WTC11 (cell line): ENCODE measurements around the gene TIMM10. TPM values are rescaled to one million over a fixed set of nuclear protein-coding genes. Genes with fewer than 3 reads are reported as not detected.

Source experiments
- ATAC-seq: fragments of 200-7000 bp; cut with Tn5 transposase; 2 replicates; pipeline ENCODE4 v1.10.0; 2021; ENCODE audit warnings: mild to moderate bottlenecking, moderate library complexity
- CTCF ChIA-PET: fragments of 300-600 bp; sonication (Branson Sonifier 250); formaldehyde crosslinking; loops from one replicate; lab custom pipeline; 2021; ENCODE audit warnings: antibody characterized with exemption; lab: Charles Lee
- POLR2A ChIA-PET: fragments of 350-600 bp; sonication (Branson Sonifier 250); formaldehyde crosslinking; loops from one replicate; lab custom pipeline; 2021; ENCODE audit warnings: antibody characterized with exemption; lab: Charles Lee
- DNase-seq: peaks from one replicate; pipeline ENCODE4 v3.0.0; 2021; ENCODE audit warnings: low spot score
- H3K27ac Mint-ChIP-seq: 2 replicates; pipeline ENCODE4 v1.8.0; 2021; ENCODE audit warnings: mixed read lengths
- H3K27me3 Mint-ChIP-seq: 2 replicates; pipeline ENCODE4 v1.8.0; 2021; ENCODE audit warnings: low read depth, mild to moderate bottlenecking, moderate library complexity, mixed read lengths
- H3K36me3 Mint-ChIP-seq: 2 replicates; pipeline ENCODE4 v1.8.0; 2021; ENCODE audit warnings: mixed read lengths
- H3K4me1 Mint-ChIP-seq: 2 replicates; pipeline ENCODE4 v1.8.0; 2022; ENCODE audit warnings: mixed read lengths
- H3K4me3 Mint-ChIP-seq: 2 replicates; pipeline ENCODE4 v1.8.0; 2021; ENCODE audit warnings: mild to moderate bottlenecking, moderate library complexity, mixed read lengths
- H3K9me3 Mint-ChIP-seq: 2 replicates; pipeline ENCODE4 v1.8.0; 2021; ENCODE audit warnings: mixed read lengths
- FOXJ3 ChIP-seq: sonication (generic); formaldehyde crosslinking; IDR thresholded peaks from 2 replicates; pipeline ENCODE4 v1.9.0; 2021; ENCODE audit warnings: missing genetic modification reagents, mild to moderate bottlenecking, borderline replicate concordance
- FOXP1 ChIP-seq: sonication (generic); formaldehyde crosslinking; IDR thresholded peaks from 2 replicates; pipeline ENCODE4 v1.8.0; 2022; ENCODE audit warnings: missing genetic modification reagents, mild to moderate bottlenecking, moderate library complexity, borderline replicate concordance
- HMGA2 ChIP-seq: fragments of 250-450 bp; sonication (Bioruptor Pico); IDR thresholded peaks from 2 replicates; pipeline ENCODE4 v1.4.0; 2021; ENCODE audit warnings: mild to moderate bottlenecking, moderate library complexity
- JUN ChIP-seq: sonication (generic); formaldehyde crosslinking; IDR thresholded peaks from 2 replicates; pipeline ENCODE4 v1.8.0; 2023; ENCODE audit warnings: mild to moderate bottlenecking, missing genetic modification reagents
- NR1H2 ChIP-seq: sonication (generic); formaldehyde crosslinking; IDR thresholded peaks from 2 replicates; pipeline ENCODE4 v1.9.0; 2021; ENCODE audit warnings: mild to moderate bottlenecking, moderate library complexity, missing genetic modification reagents
- NR3C1 ChIP-seq: sonication (generic); formaldehyde crosslinking; conservative IDR thresholded peaks from 2 replicates; pipeline ENCODE4 v1.8.1; 2023; ENCODE audit warnings: low read depth, mild to moderate bottlenecking, missing genetic modification reagents
- PRRX2 ChIP-seq: fragments of 250-450 bp; sonication (Bioruptor Pico); IDR thresholded peaks from 2 replicates; pipeline ENCODE4 v1.8.0; 2021; ENCODE audit warnings: mild to moderate bottlenecking
- TCF7 ChIP-seq: sonication (generic); formaldehyde crosslinking; IDR thresholded peaks from 2 replicates; pipeline ENCODE4 v1.8.0; 2022; ENCODE audit warnings: mild to moderate bottlenecking, low read depth, missing genetic modification reagents, moderate library complexity
- USF1 ChIP-seq: sonication (generic); formaldehyde crosslinking; IDR thresholded peaks from 2 replicates; pipeline ENCODE4 v1.8.0; 2022; ENCODE audit warnings: mild to moderate bottlenecking, missing genetic modification reagents
- ZNF671 ChIP-seq: fragments of 250-450 bp; sonication (Bioruptor Pico); IDR thresholded peaks from 2 replicates; pipeline ENCODE4 v1.8.0; 2021; ENCODE audit warnings: mild to moderate bottlenecking
- ZSCAN18 ChIP-seq: fragments of 250-450 bp; sonication (Bioruptor Pico); IDR thresholded peaks from 2 replicates; pipeline ENCODE4 v2.1.2; 2022; ENCODE audit warnings: mild to moderate bottlenecking, moderate library complexity
- total RNA-seq: library from RNA; stranded (reverse); gene quantifications from 3 replicates; pipeline ENCODE4 v1.2.3, GENCODE V29; 2021
- TF ChIP-seq, protein P1 (sequence below): sonication (generic); formaldehyde crosslinking; IDR thresholded peaks from 2 replicates; pipeline ENCODE4 v1.8.1; 2022; ENCODE audit warnings: mild to moderate bottlenecking, moderate library complexity, missing genetic modification reagents
- TF ChIP-seq, protein P2 (sequence below): sonication (generic); formaldehyde crosslinking; IDR thresholded peaks from 2 replicates; pipeline ENCODE4 v1.8.1; 2023; ENCODE audit warnings: mild to moderate bottlenecking, missing genetic modification reagents
- TF ChIP-seq, protein P3 (sequence below): sonication (generic); formaldehyde crosslinking; IDR thresholded peaks from 2 replicates; pipeline ENCODE4 v1.8.1; 2023; ENCODE audit warnings: mild to moderate bottlenecking, moderate library complexity, missing genetic modification reagents

Gene TIMM10
- total RNA-seq, 1 experiment from 2014 or later: 92.8 TPM

GRCh38 chr11:57479021-57479663 lies 51.4 kb downstream of the TIMM10 start:
- TF ChIP-seq USF1 (CRISPR knock-in tag): no peak
- TF ChIP-seq, protein P1, sequence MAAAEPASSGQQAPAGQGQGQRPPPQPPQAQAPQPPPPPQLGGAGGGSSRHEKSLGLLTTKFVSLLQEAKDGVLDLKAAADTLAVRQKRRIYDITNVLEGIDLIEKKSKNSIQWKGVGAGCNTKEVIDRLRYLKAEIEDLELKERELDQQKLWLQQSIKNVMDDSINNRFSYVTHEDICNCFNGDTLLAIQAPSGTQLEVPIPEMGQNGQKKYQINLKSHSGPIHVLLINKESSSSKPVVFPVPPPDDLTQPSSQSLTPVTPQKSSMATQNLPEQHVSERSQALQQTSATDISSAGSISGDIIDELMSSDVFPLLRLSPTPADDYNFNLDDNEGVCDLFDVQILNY: no peak
- no peak for TF ChIP-seq JUN (CRISPR knock-in tag)
- TF ChIP-seq ZSCAN18 (CRISPR knock-in tag): no peak
- TF ChIP-seq HMGA2 (CRISPR knock-in tag): no peak
- no peak for TF ChIP-seq TCF7 (CRISPR knock-in tag)
- TF ChIP-seq, protein P2, sequence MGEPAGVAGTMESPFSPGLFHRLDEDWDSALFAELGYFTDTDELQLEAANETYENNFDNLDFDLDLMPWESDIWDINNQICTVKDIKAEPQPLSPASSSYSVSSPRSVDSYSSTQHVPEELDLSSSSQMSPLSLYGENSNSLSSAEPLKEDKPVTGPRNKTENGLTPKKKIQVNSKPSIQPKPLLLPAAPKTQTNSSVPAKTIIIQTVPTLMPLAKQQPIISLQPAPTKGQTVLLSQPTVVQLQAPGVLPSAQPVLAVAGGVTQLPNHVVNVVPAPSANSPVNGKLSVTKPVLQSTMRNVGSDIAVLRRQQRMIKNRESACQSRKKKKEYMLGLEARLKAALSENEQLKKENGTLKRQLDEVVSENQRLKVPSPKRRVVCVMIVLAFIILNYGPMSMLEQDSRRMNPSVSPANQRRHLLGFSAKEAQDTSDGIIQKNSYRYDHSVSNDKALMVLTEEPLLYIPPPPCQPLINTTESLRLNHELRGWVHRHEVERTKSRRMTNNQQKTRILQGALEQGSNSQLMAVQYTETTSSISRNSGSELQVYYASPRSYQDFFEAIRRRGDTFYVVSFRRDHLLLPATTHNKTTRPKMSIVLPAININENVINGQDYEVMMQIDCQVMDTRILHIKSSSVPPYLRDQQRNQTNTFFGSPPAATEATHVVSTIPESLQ (CRISPR knock-in tag): no peak
- no peak for TF ChIP-seq FOXJ3 (CRISPR knock-in tag)
- TF ChIP-seq NR1H2 (CRISPR knock-in tag): no peak
- TF ChIP-seq NR3C1 (CRISPR knock-in tag): no peak
- no peak for TF ChIP-seq PRRX2 (CRISPR knock-in tag)
- no peak for TF ChIP-seq ZNF671 (CRISPR knock-in tag)
- TF ChIP-seq, protein P3, sequence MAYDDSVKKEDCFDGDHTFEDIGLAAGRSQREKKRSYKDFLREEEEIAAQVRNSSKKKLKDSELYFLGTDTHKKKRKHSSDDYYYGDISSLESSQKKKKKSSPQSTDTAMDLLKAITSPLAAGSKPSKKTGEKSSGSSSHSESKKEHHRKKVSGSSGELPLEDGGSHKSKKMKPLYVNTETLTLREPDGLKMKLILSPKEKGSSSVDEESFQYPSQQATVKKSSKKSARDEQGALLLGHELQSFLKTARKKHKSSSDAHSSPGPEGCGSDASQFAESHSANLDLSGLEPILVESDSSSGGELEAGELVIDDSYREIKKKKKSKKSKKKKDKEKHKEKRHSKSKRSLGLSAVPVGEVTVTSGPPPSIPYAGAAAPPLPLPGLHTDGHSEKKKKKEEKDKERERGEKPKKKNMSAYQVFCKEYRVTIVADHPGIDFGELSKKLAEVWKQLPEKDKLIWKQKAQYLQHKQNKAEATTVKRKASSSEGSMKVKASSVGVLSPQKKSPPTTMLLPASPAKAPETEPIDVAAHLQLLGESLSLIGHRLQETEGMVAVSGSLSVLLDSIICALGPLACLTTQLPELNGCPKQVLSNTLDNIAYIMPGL: no peak
- TF ChIP-seq FOXP1: no peak
- ATAC-seq (no peak), DNase-seq (no peak)
- H3K4me1 Mint-ChIP-seq: peaks cover 63% of the 10 kb centered on the region
- CTCF ChIA-PET: interaction anchor here (0.9 to 9.7 kb wide), 9 partner anchors 12 to 133 kb away, joined by 3 to 260 read pairs (median 11); partner anchors contain the start of gene RTN4RL2
- no peak overlapping the region for H3K4me3 Mint-ChIP-seq
- no peak overlapping the region for H3K27ac Mint-ChIP-seq
- H3K36me3 Mint-ChIP-seq: no peaks in the 10 kb centered on the region
- peaks cover 84% of the 10 kb centered on the region for H3K27me3 Mint-ChIP-seq
- POLR2A ChIA-PET: interaction anchor here (0.6 to 0.9 kb wide), 3 partner anchors 9 to 99 kb away, joined by 3 to 4 read pairs (median 4); no protein-coding TSS in a partner anchor
- H3K9me3 Mint-ChIP-seq: no peaks in the 10 kb centered on the region

Other genes with a start within 250 kb of the TIMM10 start
- gene TNKS1BP1, start 205.8 kb downstream of the TIMM10 start, total RNA-seq: 109 to 127 TPM (median 125 TPM) in 3 replicates
- gene SSRP1, start 194.9 kb downstream of the TIMM10 start, total RNA-seq: 218 to 228 TPM (median 223 TPM) in 3 replicates
- 0.26 to 1.1 TPM (median 0.66 TPM) in 3 replicates for gene P2RX3, start 192.4 kb downstream of the TIMM10 start, total RNA-seq
- gene PRG3, start 149.6 kb downstream of the TIMM10 start, total RNA-seq: not detected in 3 replicates
- 0.57 to 0.60 TPM in 2 of 3 replicates, not detected in the other for gene PRG2, start 140.1 kb downstream of the TIMM10 start, total RNA-seq
- gene SLC43A3, start 103.6 kb downstream of the TIMM10 start, total RNA-seq: 22.6 to 25.8 TPM (median 25.3 TPM) in 3 replicates
- gene RTN4RL2, start 70.2 kb downstream of the TIMM10 start, total RNA-seq: 13.8 to 15.5 TPM (median 14.3 TPM) in 3 replicates
- 20.5 to 27.1 TPM (median 21.5 TPM) in 3 replicates for gene SLC43A1, start 15.1 kb downstream of the TIMM10 start, total RNA-seq
- 0.26 to 0.39 TPM (median 0.34 TPM) in 3 replicates for gene SMTNL1, start 6.8 kb upstream of the TIMM10 start, total RNA-seq
- 38.8 to 48.5 TPM (median 47.4 TPM) in 3 replicates for gene UBE2L6, start 36.9 kb upstream of the TIMM10 start, total RNA-seq
- gene SERPING1, start 66.9 kb upstream of the TIMM10 start, total RNA-seq: 49.1 to 51.8 TPM (median 50.2 TPM) in 3 replicates
- gene YPEL4, start 119.2 kb upstream of the TIMM10 start, total RNA-seq: 0.15 to 0.30 TPM in 2 of 3 replicates, not detected in the other
- gene CLP1, start 127.0 kb upstream of the TIMM10 start, total RNA-seq: 24.5 to 26.3 TPM (median 24.6 TPM) in 3 replicates
- gene ZDHHC5, start 137.4 kb upstream of the TIMM10 start, total RNA-seq: 49.3 to 51.6 TPM (median 50.5 TPM) in 3 replicates
- gene MED19, start 181.5 kb upstream of the TIMM10 start, total RNA-seq: 18.0 to 19.9 TPM (median 19.1 TPM) in 3 replicates
- gene TMX2, start 181.8 kb upstream of the TIMM10 start, total RNA-seq: 84.9 to 85.7 TPM (median 85.4 TPM) in 3 replicates
- gene SELENOH, start 210.7 kb upstream of the TIMM10 start, total RNA-seq: 251 to 266 TPM (median 259 TPM) in 3 replicates
- gene BTBD18, start 221.1 kb upstream of the TIMM10 start, total RNA-seq: 0.09 to 0.14 TPM in 2 of 3 replicates, not detected in the other
- gene CTNND1, start 231.0 kb upstream of the TIMM10 start, total RNA-seq: 164 to 165 TPM (median 164 TPM) in 3 replicates